ENCODE measurements around the gene RPS24.

The RPS24 gene

GRCh38 chr10:78000956-78001472 lies 32.6 kb upstream of the RPS24 start:
- no peak overlapping the region for H3K4me3 ChIP-seq (ENCODE audit: low read depth, low read length)
- TF ChIP-seq CTCF (IDR thresholded peaks at IDR 0.05; ENCODE audit: borderline replicate concordance, insufficient read depth, low read depth, low read length): no peak

- TF ChIP-seq CTCF (IDR thresholded peaks at IDR 0.05; ENCODE audit: borderline replicate concordance, insufficient read depth, low read depth, low read length): no peak
- no peak overlapping the region for H3K4me3 ChIP-seq (ENCODE audit: low read depth, low read length)
Observed at GRCh38 chr10:78002541-78003288, 30.9 kb upstream of the RPS24 start.

GRCh38 chr10:78004215-78005026 lies 29.2 kb upstream of the RPS24 start:
- no peak for TF ChIP-seq CTCF (IDR thresholded peaks at IDR 0.05; ENCODE audit: borderline replicate concordance, insufficient read depth, low read depth, low read length)

GRCh38 chr10:78007172-78007571 lies 26.5 kb upstream of the RPS24 start:
- TF ChIP-seq CTCF (IDR thresholded peaks at IDR 0.05; ENCODE audit: borderline replicate concordance, insufficient read depth, low read depth, low read length): no peak
- no peak overlapping the region for H3K4me3 ChIP-seq (ENCODE audit: low read depth, low read length)

More at GRCh38 chr10:78004215-78005026, 29.2 kb upstream of the RPS24 start:
- H3K4me3 ChIP-seq (ENCODE audit: low read depth, low read length): no peak overlapping the region

- TF ChIP-seq CTCF (IDR thresholded peaks at IDR 0.05; ENCODE audit: borderline replicate concordance, insufficient read depth, low read depth, low read length): no peak
- no peak overlapping the region for H3K4me3 ChIP-seq (ENCODE audit: low read depth, low read length)
Observed at GRCh38 chr10:78009662-78010061, 24.0 kb upstream of the RPS24 start.

GRCh38 chr10:78010278-78010677 lies 23.4 kb upstream of the RPS24 start:
- no peak overlapping the region for H3K4me3 ChIP-seq (ENCODE audit: low read depth, low read length)
- no peak for TF ChIP-seq CTCF (IDR thresholded peaks at IDR 0.05; ENCODE audit: borderline replicate concordance, insufficient read depth, low read depth, low read length)
